Measurements from ENCODE around the gene ZNF770.
"Not testable (repeated sequence)": the region's sequence is repeated elsewhere in the genome, so short reads cannot be mapped to it uniquely, and the experiment has no call there.

Gene ZNF770

GRCh38 chr15:34973512-34973911 is 14.6 kb downstream of the ZNF770 start:
- no peak for DNase-seq (ENCODE audit: low spot score)

- not testable (repeated sequence) for DNase-seq (ENCODE audit: low spot score)
These were observed 17.9 kb downstream of the ZNF770 start for GRCh38 chr15:34970098-34970643.

DNA sequence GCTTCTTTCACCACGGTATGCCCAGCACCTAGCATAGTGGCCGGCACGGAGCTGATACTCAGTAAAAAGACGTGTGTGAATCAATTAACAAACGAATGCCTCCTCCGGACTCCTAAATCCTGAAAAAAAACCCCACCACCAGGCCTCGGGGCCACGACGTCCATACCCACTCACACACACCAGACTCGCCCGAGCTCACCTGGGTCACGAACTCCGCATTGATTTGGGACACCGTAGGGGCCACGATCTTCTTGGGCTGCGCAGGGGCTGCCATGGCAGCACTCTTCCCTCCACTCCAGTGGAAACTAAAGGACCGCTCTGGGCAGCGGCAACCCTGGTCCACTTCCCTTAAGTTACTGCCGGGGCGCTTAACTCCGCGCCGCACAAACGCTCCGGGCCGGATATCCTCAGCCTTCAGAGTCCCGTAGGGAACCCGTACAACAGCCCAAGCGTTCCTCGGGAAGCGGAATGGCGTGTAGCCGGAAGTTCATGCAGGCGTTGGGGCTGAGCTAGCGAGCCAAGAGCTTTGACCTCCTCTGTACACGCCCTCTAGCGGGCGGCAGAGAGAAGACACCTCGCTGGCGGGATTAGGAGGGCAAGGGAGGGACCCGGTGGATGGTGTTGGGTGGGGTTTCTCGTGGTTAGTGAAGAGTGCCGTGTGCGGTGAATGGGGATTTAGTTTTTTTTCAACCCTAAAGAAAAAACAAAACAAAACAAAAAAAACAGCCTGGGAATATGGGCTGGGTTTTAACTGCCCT is 18.6 kb downstream of the ZNF770 start, which contains the start of gene AQR:
AQR (minus strand) TSS at position 403 of the 758 bp plus-strand sequence; CDS start at position 274, 129 bp downstream.
- peak; percentile 96 for DNase-seq (ENCODE audit: low spot score)

DNA sequence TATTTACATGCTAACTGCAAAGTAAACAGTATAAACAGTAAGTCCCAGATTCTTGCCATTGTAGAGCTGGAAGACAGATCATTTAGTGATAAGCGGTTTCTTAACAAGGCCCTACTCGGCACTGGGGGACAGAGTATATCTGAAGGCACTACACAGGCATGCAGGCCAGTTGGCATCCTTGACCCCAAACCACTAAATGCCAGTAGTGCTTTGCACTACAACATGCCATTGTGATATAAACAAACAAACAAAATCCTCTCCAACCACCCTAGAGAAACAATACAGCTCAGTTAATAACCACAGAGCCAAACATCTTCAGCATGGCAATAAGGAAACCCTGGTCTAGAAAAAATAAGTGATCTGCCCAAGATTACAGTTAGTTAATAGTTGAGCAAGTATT is 23.8 kb downstream of the ZNF770 start:
- no peak for DNase-seq (ENCODE audit: low spot score)

GRCh38 chr15:34953851-34954250 is 34.2 kb downstream of the ZNF770 start:
- DNase-seq (ENCODE audit: low spot score): no peak

GRCh38 chr15:34952481-34952880 is 35.6 kb downstream of the ZNF770 start:
- no peak for DNase-seq (ENCODE audit: low spot score)

GRCh38 chr15:34951993-34952392 is 36.1 kb downstream of the ZNF770 start:
- DNase-seq (ENCODE audit: low spot score): peak; percentile 62

DNA sequence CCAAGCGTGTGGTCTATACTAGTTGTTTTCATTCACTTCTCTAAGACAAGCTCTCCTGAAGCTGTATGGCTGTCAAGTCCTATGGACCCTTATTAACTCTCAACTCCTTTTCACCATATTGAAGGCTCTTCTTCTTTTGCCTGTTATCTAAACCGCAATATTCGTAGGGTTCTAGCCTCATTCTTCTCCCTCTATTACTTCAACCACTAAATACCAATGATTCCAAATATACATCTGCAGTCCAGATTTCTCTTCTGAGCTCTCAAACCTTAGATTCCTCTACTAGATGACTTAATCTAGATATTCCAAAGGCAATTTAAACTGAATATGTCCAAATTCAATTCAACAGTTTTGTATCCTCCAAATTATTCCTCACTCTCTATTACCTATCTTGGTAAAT is 43.2 kb downstream of the ZNF770 start:
- DNase-seq (ENCODE audit: low spot score): peak; percentile 70

DNA sequence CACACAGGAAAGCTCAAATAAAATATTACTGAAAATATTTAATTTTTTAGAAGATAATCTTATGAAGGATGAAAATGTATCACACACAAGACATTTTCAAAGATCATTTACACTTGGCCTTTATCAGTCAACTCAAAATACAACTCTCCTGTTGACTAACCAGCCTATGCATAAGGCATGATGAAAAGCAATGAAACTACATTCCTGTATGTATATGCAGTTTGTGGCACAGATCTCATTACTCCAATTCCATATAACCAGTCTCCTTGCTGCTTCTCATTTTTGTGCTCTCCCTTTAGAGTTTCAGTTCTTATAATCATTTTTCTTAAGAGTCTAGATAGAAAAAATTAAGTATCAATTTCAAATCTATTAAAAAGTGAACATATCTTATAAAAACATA is 44.4 kb downstream of the ZNF770 start:
- DNase-seq (ENCODE audit: low spot score): no peak

- DNase-seq (ENCODE audit: low spot score): not testable (repeated sequence)
These were observed 44.8 kb downstream of the ZNF770 start for GRCh38 chr15:34943264-34943663.

DNA sequence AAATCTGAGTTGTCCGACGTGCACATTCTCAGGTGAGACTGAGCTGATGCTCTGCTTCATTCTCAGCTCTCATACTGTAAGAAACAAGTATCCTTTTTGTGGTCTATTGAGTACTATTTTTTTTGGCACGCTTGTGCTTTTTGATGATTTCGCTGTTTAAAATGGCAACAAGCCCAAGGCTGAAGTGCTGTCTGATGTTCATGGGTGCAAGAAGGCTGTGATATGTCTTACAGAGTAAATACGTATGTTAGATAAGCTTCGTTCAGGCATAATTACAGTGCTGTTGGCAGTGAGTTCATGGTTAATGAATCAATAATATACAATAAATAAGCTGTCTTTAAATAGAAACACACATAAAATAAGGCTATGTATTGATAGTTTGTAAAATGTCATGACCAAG is 45.7 kb downstream of the ZNF770 start:
- no peak for DNase-seq (ENCODE audit: low spot score)

DNA sequence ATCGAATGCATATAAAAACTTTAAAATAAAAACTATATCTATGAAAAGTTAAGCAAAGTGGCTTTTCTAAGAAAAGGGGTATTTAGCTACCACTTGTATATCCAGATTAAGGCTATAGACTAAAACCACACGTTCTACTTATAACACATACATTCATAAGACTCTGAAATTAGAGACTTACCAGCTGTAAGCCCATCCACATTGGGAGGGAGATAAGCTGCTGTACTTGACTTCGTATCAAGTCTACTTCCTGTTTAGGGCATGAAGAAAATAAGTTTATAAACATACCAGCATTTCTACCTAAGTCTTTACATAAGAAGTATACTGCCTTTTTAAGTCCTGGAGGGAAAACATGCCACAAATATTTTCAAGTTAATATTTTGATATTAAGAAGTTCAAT is 46.3 kb downstream of the ZNF770 start:
- no peak for DNase-seq (ENCODE audit: low spot score)

DNA sequence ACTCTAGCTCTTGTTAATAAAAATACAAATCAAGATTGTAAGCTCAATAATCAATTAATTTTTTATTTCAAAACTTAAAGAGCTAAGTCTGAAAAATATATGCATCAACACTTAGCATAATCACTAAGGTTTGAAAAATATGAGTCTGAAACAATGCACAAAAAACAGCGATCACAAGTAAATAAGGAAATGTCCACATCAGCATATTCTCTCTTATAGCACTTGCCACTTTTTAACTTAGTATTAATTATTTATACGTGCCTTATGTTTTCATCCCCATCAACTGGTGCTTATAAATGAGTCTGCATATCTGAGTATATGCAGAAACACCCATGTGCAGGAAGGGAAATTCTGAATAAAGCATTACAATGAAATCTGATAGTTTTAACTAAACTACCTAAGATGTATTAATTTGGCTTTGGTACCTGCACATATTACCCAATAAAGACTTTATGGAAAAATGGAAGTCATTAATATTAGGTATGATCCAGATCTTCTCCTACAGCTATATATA is 46.8 kb downstream of the ZNF770 start:
- DNase-seq (ENCODE audit: low spot score): no peak

DNA sequence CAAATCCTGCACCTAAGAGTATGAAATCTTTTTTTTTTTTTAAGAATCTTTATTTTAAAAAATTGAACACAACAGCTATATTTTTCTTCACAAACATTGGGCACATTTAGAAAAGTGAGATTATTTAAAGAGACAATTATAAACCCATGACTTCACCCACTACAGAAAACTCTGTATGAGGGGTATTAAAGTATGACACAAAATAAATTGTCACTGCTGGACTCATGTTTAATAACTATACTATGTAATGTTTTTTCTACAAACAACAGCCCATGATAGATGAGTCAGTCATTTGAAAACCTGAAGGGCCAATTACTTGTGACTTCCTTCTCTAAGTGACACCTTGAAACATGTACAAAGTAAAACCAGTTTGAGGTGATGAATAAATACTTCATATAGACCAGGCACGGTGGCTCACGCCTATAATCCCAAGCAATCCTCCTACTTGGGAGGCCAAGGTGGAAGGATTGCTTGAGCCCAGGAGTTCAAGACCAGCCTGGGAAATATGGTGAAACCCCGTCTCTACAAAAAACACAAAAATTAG is 54.6 kb downstream of the ZNF770 start:
- no peak for DNase-seq (ENCODE audit: low spot score)

GRCh38 chr15:34928349-34928748 is 59.7 kb downstream of the ZNF770 start:
- DNase-seq (ENCODE audit: low spot score): not testable (repeated sequence)

Data from GM03348 (cell line).